HCT116 (cell line): ENCODE results near the gene ANAPC2.

ENCODE experiments used
- POLR2A ChIP-seq: IDR thresholded peaks from 2 replicates; pipeline ENCODE4 v1.7.0; 2011; ENCODE audit warnings: borderline replicate concordance; ENCODE audit not compliant: insufficient read depth, insufficient read length; ENCODE audit errors: extremely low read depth
- TF ChIP-seq, protein P1 (sequence below): IDR thresholded peaks from 2 replicates; pipeline ENCODE4 v1.6.1; 2012
- TF ChIP-seq, protein P2 (sequence below), 3 experiments: fragments of 200-600 bp in 1 of 3; sonication (generic) in 1 of 3; IDR thresholded peaks in 2 of 3; conservative IDR thresholded peaks in 1 of 3; 2 replicates each; pipeline ENCODE4 v1.5.1; 2012 to 2017; ENCODE audit warnings: low read depth in 2 of 3, low read length in 2 of 3, antibody characterized with exemption in 1 of 3, borderline replicate concordance in 1 of 3, control low read depth in 1 of 3, mild to moderate bottlenecking in 1 of 3, mixed read lengths in 1 of 3, mixed run types in 1 of 3, moderate library complexity in 1 of 3; ENCODE audit not compliant: insufficient read depth in 1 of 3

DNA sequence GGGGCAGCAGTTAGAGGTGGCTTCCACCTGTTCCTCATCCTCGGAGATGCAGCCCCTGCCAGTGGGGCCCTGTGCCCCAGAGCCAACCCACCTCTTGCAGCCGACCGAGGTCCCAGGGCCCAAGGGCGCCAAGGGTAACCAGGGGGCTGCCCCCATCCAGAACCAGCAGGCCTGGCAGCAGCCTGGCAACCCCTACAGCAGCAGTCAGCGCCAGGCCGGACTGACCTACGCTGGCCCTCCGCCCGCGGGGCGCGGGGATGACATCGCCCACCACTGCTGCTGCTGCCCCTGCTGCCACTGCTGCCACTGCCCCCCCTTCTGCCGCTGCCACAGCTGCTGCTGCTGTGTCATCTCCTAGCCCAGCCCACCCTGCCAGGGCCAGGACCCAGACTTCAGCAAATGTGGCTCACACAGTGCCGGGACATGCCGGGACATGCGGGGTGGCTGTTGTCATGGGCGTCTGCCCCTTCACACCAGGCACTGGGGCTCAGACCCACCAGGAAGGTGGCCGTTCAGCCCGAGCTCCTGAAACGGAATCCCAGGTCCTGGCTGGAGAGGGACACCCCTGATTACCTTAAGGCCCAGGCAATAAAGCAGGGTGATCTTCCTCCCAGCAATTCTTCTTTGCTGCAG, 37.5 kb upstream of the ANAPC2 start:
- TF ChIP-seq POLR2A, result no peak
- TF ChIP-seq, protein P1, sequence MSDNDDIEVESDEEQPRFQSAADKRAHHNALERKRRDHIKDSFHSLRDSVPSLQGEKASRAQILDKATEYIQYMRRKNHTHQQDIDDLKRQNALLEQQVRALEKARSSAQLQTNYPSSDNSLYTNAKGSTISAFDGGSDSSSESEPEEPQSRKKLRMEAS, result no peak
- TF ChIP-seq, protein P2, sequence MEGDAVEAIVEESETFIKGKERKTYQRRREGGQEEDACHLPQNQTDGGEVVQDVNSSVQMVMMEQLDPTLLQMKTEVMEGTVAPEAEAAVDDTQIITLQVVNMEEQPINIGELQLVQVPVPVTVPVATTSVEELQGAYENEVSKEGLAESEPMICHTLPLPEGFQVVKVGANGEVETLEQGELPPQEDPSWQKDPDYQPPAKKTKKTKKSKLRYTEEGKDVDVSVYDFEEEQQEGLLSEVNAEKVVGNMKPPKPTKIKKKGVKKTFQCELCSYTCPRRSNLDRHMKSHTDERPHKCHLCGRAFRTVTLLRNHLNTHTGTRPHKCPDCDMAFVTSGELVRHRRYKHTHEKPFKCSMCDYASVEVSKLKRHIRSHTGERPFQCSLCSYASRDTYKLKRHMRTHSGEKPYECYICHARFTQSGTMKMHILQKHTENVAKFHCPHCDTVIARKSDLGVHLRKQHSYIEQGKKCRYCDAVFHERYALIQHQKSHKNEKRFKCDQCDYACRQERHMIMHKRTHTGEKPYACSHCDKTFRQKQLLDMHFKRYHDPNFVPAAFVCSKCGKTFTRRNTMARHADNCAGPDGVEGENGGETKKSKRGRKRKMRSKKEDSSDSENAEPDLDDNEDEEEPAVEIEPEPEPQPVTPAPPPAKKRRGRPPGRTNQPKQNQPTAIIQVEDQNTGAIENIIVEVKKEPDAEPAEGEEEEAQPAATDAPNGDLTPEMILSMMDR (IDR thresholded peaks at IDR 0.05 in 2 of 3, conservative IDR thresholded peaks at IDR 0.05 in 1 of 3; ENCODE audit: borderline replicate concordance in 1 of 3, insufficient read depth in 1 of 3, low read depth in 2 of 3, low read length in 2 of 3), result no peak
